Measurements from ENCODE around the gene TRABD2B.

The TRABD2B gene

DNA sequence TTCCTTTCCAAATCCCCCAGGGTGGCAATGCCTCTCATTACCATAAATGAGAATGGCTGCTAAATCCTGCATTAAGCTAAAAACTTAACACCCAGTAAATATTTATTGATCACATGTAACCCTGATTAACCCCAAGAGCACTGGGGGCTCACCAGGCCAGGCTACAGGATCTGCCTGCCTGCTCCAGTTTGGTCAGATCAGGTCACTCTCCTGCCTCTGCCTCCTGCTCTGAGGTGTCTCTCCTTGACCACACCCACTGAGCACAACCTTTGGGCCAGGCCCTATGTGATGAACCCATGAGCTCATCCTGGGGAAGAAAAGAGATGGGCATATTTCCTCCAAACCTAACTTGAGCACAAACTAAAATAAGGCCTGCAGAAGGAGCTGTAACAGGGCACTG is 93.5 kb downstream of the TRABD2B start:
- no peak for DNase-seq

GRCh38 chr1:47901001-47901575 is 96.1 kb downstream of the TRABD2B start:
- DNase-seq: no peak

DNA sequence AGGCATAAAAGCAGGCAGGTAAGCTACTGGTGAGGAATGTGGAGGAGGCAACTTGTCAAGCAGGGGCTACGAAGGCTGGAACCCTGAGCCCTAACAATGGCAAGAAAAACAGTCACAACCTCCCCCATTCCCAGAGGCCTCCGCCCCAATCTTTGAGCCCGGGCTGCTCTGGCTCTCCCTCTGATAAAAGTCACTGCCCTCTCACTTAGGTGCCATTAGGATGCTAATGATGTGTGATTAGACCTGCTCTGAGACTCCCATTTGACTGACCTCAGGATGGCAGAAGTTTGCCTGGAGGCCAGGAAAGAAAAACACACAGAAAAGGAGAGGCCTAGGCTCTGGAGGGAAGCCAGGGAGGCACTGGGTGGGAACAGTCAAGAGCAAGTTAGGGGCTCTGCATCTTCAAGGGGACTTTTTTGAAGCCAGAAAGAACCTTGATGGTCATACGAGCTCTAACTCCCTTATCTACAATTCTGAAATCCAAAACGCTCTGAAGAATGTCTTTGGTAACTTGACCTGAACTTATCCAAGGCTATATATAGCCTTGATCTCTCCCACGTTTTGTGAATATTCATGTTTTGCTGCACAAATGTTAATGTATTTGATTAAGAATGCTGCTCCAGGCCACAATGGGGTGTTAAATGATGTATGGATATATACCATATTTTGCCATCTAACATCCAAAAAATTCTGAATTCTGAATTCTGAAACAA is 98.9 kb downstream of the TRABD2B start:
- no peak for DNase-seq

- no peak for DNase-seq
Measured at GRCh38 chr1:47895279-47896125, 101.7 kb downstream of the TRABD2B start.

GRCh38 chr1:47894410-47895278 is 102.5 kb downstream of the TRABD2B start:
- DNase-seq: no peak

DNA sequence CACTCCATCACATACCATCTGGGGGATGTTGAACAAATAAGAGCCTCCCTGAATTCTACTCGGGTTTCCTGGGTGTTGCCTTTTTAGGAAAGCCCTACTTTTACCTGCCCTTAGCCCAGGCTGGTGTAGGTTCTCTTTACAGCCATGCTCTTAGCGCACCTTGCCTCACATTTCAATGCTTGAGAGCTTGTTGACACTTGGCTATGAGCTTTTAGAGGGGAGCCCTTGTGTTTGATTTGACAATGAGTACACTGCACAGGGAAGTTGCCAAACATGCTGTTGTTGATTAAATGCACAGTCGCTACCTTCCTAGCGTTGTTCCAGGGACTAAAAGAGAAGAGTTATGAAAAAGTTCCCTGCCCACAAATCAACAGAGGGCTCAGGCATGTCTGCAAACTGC is 103.8 kb downstream of the TRABD2B start:
- DNase-seq: no peak

GRCh38 chr1:47890779-47891178 is 106.4 kb downstream of the TRABD2B start:
- no peak for DNase-seq

DNA sequence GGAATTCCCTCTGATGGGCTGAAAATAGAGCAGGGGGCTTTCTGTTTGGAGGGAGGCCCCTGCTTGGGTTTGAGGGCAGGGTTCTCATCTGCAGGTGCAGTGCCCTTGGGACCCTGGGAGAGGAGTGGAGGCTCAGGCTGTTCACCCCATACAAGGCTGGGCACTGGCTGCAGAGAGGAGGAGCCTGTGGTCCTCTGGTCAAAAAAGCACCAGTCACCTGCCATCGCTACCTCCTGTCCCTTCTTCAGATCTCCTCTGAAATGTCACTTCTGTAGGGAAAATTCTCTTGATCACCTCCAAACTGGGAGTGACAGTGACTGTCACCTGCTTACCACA is 108.9 kb downstream of the TRABD2B start:
- no peak for DNase-seq

GRCh38 chr1:47887475-47888293 is 109.5 kb downstream of the TRABD2B start:
- no peak for DNase-seq

DNA sequence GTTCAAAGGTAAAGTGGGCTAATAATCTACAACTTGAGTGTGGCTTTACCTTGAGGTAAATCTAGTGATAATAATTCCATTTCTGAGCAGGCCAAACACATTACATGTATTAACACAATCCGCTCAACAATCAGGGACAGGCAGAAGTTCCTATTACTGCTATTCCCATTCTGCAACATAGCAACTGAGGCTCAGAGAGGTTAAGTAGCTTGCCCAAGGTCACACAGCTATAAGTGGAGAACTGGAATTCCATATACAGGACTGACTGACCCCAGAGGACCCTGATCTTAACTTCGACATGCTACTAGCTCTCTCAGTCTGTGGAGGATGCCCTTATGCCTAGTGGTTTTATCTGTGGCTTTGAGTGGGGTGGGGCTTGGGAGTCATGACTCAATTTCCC is 110.1 kb downstream of the TRABD2B start:
- DNase-seq: no peak

GRCh38 chr1:47886141-47886540 is 111.0 kb downstream of the TRABD2B start:
- DNase-seq: no peak

- no peak for DNase-seq
Measured at GRCh38 chr1:47885062-47885830, 111.9 kb downstream of the TRABD2B start.

DNA sequence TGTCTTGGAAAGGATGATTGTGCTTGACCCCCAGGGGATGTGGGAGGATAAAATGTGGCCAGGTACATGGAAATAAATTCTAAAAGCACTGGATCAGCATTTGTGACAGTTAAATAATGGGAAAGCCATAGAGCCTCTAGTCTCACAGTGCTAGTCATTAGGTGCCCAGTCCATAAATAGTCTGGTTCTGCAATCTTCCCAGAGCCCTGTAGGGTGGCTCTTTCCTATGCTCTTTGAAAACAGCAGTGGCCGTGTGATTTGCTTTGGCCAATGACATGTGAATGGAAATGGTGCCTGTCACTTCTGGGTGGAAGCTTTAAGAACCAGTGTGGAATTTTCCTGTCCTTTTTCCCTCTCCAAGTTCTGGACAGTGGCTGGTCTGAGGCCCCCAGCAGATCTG is 113.2 kb downstream of the TRABD2B start:
- no peak for DNase-seq

GRCh38 chr1:47881505-47882442 is 115.4 kb downstream of the TRABD2B start:
- no peak for DNase-seq

GRCh38 chr1:47876587-47876963 is 120.6 kb downstream of the TRABD2B start:
- DNase-seq: no peak

GRCh38 chr1:47875831-47876586 is 121.2 kb downstream of the TRABD2B start:
- no peak for DNase-seq

- no peak for DNase-seq
Measured at GRCh38 chr1:47875036-47875435, 122.1 kb downstream of the TRABD2B start.

DNA sequence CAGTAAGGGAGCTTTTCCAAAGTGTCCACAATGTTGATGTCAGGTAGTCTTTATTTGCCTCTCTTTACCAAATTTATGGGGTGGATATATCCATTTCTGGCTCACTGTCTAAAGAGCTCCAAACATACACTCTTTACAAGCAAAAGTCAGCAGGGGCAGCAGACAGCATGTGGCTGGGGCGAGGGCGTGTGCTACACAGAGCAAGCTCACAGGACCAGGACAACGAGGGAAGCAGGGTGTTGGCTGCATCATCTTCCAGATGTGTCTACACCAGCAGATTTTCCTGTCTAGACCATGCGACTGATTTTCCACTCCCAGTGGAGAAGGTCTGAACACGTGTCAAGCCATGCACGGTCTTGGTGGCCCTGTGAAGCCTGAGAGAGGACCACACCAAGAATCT is 123.8 kb downstream of the TRABD2B start:
- DNase-seq: no peak

DNA sequence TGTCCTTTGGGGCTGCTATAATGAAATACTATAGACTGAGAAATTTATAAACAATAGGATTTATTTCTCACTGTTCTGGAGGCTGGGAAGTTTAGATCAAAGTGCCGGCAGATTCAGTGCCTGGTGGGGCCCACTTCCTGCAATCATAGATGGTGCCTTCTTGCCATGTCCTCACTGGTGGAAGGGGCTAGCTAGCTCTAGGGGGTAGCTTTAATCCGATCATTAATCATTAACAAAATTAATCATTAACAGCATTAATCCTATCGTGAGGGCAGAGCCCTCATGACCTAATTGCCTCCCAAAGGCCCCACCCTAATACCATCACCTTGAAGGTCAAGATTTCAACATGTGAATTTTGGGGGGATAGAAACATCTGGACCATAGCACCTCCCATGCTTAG is 124.3 kb downstream of the TRABD2B start:
- DNase-seq: no peak

Measured in stimulated activated CD8-positive, alpha-beta memory T cell treated with anti-CD3 and anti-CD28 coated beads, Interleukin-4, amount 100 ng/mL, for 48 hours (primary cell).